ENCODE results near the gene FAM181B.

- TF ChIP-seq CTCF (IDR thresholded peaks at IDR 0.05; ENCODE audit: extremely low read depth in 1 of 2, insufficient read depth in 1 of 2, low read depth in 1 of 2, low read length in 2 of 2) (no peak), EZH2 (IDR thresholded peaks at IDR 0.05; ENCODE audit: borderline replicate concordance, low read depth, low read length, severe bottlenecking) (no peak), MYC (IDR thresholded peaks at IDR 0.05; ENCODE audit: low read depth, low read length) (no peak), POLR2A (IDR thresholded peaks at IDR 0.05; ENCODE audit: low read depth, low read length) (no peak), GATA2 (IDR thresholded peaks at IDR 0.05; ENCODE audit: insufficient read depth, insufficient read length, low read depth, low read length) (no peak), POLR2AphosphoS5 (IDR thresholded peaks at IDR 0.05; ENCODE audit: insufficient read depth, low read depth, low read length) (no peak), JUN (IDR thresholded peaks at IDR 0.05; ENCODE audit: borderline replicate concordance, insufficient read depth, insufficient read length, low read depth) (no peak), FOS (IDR thresholded peaks at IDR 0.05; ENCODE audit: borderline replicate concordance, insufficient read depth, low read length) (no peak)
- TF ChIP-seq, protein P1, sequence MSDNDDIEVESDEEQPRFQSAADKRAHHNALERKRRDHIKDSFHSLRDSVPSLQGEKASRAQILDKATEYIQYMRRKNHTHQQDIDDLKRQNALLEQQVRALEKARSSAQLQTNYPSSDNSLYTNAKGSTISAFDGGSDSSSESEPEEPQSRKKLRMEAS (IDR thresholded peaks at IDR 0.05; ENCODE audit: insufficient read depth, insufficient read length) = no peak
Measured at GRCh38 chr11:82731691-82732277, 1.9 kb downstream of the FAM181B start.
